ENCODE measurements around the gene FHOD3.

- TF ChIP-seq GMEB1 (CRISPR knock-in tag; IDR thresholded peaks at IDR 0.05; ENCODE audit: borderline replicate concordance) (no peak), SIX4 (CRISPR knock-in tag; IDR thresholded peaks at IDR 0.05) (no peak), RFXANK (CRISPR knock-in tag; IDR thresholded peaks at IDR 0.05) (no peak), USF2 (IDR thresholded peaks at IDR 0.05; ENCODE audit: low read depth, low read length) (no peak), USF2 (CRISPR knock-in tag; IDR thresholded peaks at IDR 0.05; ENCODE audit: borderline replicate concordance) (no peak), POLR2AphosphoS5 (IDR thresholded peaks at IDR 0.05; ENCODE audit: low read depth, low read length) (no peak), CBX2 (IDR thresholded peaks at IDR 0.05; ENCODE audit: low read depth, low read length) (no peak), CBX2 (CRISPR knock-in tag; IDR thresholded peaks at IDR 0.05; ENCODE audit: low read depth) (no peak), CTCF (CRISPR knock-in tag; IDR thresholded peaks at IDR 0.05) (no peak), NFYC (CRISPR knock-in tag; IDR thresholded peaks at IDR 0.05) (no peak), SNRNP70 (IDR thresholded peaks at IDR 0.05; ENCODE audit: low read depth, low read length) (no peak), SMAD3 (CRISPR knock-in tag; IDR thresholded peaks at IDR 0.05) (no peak)
These were observed 34.5 kb upstream of the FHOD3 start for GRCh38 chr18:36262971-36263370.

Measured in HepG2 (cell line).